GM12873 (cell line): ENCODE results near the gene ZNF581.

Source experiments
- CTCF ChIP-seq: IDR thresholded peaks from 2 replicates; pipeline ENCODE4 v1.5.1; 2012; ENCODE audit warnings: low read depth, mild to moderate bottlenecking, moderate library complexity, low read length, control low read depth; ENCODE audit not compliant: insufficient read depth; ENCODE audit errors: missing control alignments

The ZNF581 gene

DNA sequence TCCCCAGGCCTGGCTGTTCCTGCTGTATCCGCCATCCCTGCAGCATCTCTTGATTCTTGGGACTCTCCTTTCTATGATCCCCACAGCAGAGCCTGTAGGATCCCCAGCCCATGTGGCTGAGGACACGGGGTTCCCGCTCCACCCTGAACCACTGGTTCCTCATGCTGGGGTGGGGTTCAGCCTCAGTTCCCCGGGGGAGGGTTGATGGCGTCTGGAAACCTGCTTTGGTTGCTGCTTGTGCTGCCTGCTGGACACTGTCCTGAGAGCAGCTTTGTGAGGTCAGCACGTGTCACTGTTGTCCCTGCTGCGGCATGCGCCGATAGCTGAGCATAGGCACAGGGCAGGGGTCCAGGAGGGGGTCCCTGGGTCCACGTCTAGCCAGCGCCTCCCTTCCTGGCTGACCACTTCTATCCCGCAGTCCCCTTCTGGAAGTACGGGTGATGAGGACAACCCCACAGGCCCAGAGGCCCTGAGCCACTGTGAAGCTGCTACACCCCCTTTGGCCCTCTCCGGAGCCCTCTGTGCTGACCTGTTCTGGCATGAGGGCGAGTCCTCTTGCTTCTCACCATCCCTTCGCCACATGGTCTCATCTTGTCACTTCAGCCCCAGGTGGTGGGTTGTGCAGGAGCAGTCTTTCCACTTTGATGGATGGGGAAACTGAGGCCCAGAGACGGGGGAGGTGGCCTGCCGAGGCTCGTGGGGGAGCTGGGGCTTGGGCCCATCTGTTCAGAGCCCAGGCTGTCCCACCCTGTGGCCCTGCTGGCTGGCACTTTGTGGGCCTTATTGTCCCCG, 37.1 kb downstream of the ZNF581 start:
- TF ChIP-seq CTCF = no peak

- no peak for TF ChIP-seq CTCF
Observed at GRCh38 chr19:55681131-55682092, 38.0 kb downstream of the ZNF581 start.

GRCh38 chr19:55683449-55684261, 40.2 kb downstream of the ZNF581 start:
- TF ChIP-seq CTCF = no peak

DNA sequence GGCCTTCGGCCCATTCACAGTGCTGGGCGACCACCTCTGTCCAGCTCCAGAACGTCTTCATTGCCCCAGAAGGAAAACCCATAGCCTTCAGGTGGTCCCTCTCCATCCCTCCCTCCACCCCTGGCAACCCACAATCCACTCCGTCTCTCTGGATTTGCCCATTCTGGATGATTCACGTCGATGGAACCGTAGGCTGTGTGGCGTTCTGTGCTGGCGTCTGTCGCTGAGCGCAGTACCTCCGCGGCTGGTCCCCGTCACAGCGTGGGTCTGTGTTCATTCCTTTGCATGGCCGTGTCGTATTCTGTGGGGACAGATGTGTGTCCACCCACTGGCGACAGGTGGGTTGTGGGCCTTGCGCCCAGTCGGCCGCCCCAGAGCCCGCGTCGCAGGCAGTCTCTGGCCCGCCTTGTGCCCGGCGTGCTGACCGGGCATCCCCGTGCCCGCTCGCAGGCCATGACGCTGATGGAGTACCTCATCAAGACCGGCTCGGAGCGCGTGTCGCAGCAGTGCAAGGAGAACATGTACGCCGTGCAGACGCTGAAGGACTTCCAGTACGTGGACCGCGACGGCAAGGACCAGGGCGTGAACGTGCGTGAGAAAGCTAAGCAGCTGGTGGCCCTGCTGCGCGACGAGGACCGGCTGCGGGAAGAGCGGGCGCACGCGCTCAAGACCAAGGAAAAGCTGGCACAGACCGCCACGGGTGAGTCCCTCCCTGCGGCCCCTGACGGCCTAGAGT, 41.7 kb downstream of the ZNF581 start:
- no peak for TF ChIP-seq CTCF

GRCh38 chr19:55685776-55686175, 42.3 kb downstream of the ZNF581 start:
- TF ChIP-seq CTCF = no peak

- no peak for TF ChIP-seq CTCF
Observed at GRCh38 chr19:55686311-55687050, 43.0 kb downstream of the ZNF581 start.
